ENCODE measurements around the gene ZNF423.

DNA sequence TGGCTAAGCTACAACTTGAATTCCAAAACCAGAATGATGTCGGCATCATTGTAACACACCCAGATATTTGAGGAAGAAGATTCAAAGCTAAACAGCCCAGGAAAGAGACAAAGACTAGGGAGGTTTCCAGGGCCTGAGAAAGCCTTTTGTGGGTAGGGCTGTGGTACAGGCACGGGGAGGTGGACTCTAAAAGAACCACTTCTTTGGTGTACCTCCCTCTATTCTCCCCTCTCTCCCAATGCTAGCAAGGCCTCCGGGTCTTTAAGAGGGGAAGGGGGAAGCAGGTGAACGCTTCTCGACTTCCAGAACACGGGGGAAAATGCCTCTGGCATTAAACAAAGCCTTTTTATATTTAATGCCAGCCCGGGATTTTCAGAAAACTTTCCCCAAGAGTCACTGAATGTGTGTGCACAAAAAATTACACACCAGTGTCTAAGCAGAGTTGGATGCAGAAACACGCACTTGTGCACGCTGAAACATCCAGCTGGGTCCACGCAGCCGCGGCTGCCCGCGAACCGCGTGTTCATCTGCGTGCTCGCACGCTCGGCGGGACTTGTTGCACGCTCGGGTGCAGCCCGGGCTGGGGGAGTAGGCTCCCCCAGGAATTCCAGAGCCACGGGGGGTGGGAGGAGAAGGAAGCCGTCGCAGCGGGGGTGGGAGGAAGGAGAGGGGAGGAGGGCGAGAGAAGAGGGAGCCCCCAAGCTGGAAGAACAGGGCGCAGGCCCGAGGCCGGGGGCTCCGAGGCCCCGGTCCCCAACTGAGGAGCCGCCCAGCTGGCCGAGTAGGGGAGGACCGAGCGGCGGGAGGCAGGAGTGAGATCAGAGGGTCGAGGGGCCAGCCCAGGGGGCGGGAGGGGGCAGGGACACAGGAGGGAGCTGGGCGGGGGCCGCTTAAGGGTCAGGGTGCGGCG is 20.1 kb upstream of the ZNF423 start:
- TF ChIP-seq, protein P1, sequence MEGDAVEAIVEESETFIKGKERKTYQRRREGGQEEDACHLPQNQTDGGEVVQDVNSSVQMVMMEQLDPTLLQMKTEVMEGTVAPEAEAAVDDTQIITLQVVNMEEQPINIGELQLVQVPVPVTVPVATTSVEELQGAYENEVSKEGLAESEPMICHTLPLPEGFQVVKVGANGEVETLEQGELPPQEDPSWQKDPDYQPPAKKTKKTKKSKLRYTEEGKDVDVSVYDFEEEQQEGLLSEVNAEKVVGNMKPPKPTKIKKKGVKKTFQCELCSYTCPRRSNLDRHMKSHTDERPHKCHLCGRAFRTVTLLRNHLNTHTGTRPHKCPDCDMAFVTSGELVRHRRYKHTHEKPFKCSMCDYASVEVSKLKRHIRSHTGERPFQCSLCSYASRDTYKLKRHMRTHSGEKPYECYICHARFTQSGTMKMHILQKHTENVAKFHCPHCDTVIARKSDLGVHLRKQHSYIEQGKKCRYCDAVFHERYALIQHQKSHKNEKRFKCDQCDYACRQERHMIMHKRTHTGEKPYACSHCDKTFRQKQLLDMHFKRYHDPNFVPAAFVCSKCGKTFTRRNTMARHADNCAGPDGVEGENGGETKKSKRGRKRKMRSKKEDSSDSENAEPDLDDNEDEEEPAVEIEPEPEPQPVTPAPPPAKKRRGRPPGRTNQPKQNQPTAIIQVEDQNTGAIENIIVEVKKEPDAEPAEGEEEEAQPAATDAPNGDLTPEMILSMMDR (IDR thresholded peaks at IDR 0.05; ENCODE audit: borderline replicate concordance, extremely low read depth, low read length, poor library complexity, severe bottlenecking): no peak
- no peak for TF ChIP-seq EZH2 (IDR thresholded peaks at IDR 0.05; ENCODE audit: borderline replicate concordance, low read depth, low read length, severe bottlenecking)
